Activated T-cell treated with anti-CD3 and anti-CD28 coated beads for 24 hours (primary cell): ENCODE data around the gene TRPM3.

Source experiments
- DNase-seq: peaks from one replicate; pipeline ENCODE4 v3.0.0-alpha.2; 2020; ENCODE audit warnings: low read depth

TRPM3 gene

DNA sequence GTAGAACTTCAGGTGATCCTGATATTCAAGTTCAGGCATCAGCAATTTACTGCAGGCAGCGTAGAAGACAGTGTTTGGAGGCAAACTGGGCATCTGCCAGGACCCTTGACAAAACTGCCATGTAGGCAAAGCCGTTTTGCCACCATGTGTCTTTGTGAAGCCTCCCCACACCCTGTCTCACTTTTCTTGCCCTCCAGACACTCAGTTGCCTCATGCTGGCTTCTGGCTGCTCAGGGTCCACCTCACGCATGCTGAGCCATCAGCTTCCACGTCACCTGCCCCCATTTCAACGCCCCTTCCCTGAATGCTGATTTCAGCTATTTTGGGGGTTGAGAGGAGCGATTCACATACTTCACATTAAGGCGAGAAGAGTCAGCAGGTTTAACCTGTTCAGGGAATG lies 541.7 kb downstream of the TRPM3 start:
- DNase-seq, result no peak

- no peak for DNase-seq
Observed at GRCh38 chr9:70578720-70579119, 542.7 kb downstream of the TRPM3 start.

GRCh38 chr9:70577671-70578070 lies 543.8 kb downstream of the TRPM3 start:
- DNase-seq, result no peak

DNA sequence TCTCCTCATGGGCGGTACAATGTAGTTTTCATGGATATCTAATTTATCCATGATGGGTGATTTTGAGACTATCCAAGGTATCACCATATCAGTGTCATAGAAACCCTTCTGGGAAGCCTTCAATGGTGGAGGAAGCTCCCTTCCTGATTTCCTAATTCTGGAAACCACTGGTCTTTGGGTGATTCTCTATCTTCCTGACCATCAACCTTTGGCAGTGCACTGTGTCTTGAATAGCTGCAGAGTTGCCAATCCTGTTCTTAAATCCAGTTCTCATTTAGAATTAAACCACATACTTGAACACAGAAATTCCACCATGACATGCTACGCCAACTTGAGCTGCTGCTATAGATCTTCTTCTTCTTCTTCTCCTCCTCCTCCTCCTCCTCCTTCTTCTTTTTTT lies 545.3 kb downstream of the TRPM3 start:
- DNase-seq, result no peak

DNA sequence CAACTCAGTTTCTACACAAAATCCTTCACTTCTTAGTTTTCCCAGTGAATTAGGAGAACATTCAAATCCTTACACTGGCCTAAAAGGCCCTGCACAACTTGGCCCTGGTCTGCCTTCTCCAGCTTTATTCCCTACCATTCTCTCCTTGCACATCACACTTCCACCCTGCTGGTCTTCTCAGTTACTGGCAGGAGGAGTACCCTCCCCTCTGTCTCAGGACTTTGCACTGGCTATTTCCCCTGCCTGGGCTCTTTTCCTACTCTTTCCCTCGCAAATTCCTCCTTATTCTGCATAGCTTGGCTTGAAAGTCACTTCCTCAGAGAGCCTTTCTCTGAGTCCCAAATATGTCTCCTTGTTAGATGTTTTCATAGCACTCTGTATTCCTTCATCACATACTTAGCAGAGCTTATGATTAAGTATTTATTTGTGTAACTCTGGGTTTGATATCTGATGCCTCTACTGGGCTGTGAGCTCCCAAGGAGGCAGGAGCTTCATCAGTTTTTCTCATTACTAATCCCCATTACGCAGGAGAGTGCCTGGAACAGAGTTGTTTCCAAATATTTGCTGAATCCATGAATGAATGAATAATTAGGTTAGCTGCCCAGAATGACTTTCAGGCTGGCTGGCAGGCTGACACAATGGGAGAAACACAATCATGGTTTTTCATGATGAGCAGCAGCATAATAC lies 547.1 kb downstream of the TRPM3 start:
- DNase-seq, result no peak

GRCh38 chr9:70573308-70573707 lies 548.1 kb downstream of the TRPM3 start:
- DNase-seq, result no peak

DNA sequence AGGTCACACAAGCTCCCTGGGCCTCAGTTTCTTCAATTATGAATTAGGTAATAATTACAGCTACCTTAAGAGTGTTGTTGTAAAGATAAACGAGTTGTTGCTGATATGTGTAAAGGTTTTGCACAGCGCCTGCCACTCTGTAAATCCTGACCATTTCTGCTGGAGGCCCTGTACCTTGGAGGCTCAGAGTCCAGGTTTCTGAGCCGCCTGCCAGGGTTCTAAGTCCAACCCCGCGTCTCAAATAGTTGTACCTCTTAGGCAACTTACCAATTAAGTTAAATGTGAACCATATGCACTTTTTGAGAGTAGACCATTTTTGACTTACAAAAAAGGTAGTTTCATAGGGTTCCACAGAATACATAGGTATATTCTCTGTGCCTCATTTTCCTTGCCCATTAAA lies 550.2 kb downstream of the TRPM3 start:
- DNase-seq, result no peak

GRCh38 chr9:70569791-70570190 lies 551.6 kb downstream of the TRPM3 start:
- no peak for DNase-seq

DNA sequence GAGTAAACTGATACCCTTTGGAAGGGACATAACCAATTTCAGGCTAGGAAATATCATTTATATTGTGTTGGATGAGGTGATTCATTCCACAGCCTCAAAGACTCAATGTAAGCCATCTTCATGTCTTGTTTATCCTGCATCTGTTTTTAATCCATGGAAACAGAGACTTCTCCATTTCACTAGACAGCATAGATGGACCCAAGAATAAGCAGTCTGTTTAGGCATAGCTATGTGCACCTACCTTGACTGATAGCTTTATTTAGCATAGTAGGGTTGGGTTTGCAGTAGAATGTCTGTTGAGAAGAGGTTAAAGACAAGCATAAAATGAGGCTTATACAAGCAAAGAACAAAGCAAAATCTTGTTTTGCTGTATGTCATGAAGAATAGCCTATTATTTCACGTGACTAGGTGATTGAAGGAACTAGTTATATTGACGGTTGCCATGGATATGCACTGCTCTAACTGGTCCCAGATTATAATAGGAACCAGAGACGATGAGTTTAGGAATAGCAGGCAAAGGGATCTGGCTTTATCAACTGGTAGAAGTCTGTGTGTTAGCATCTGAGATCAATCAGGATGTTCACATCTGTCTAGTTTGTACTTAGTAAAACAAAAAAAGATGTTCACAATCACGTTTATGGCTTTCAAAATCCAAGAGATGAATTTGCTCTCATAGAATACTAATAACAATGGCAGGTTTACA lies 552.2 kb downstream of the TRPM3 start:
- no peak for DNase-seq

- no peak for DNase-seq
Observed at GRCh38 chr9:70567511-70567910, 553.9 kb downstream of the TRPM3 start.

DNA sequence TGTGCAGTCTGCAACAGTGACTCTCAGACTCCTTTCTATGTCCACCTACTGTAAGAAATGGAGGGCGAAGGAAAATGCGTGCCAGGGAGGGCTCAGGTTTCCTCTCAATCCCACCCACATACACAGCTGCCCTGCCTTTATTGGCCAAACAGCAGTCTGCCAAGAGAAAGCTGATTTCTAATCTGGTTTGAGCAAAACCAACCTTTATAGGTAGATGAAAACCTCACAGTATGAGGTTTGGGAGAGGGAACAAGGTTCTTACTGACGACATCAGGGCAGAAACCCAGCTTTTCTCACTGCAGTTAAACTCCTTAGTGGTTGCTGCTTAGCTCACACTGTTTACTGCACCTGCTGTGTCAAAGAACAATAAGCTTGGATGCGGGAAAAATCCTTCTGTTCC lies 554.7 kb downstream of the TRPM3 start:
- no peak for DNase-seq

DNA sequence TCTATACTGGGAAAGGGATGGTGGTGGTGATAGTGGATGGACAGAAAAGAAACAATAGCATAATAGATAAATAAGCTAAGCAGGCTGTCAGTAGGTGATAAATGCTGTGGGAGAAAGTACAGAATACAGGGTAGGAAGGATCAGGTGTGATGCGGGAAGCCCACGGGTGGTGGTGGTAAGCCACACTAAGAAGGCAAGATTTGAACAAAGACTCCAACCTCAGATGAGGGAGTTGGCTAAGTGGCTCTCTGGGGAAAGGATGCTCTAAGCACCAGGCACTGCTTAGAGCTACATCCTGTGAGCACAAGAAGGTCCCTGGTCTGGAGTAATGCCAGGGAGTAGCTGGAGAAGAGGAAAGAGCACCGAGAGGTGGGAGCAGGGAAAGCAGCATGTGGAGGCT lies 555.4 kb downstream of the TRPM3 start:
- no peak for DNase-seq

- no peak for DNase-seq
Observed at GRCh38 chr9:70564468-70565335, 556.7 kb downstream of the TRPM3 start.

DNA sequence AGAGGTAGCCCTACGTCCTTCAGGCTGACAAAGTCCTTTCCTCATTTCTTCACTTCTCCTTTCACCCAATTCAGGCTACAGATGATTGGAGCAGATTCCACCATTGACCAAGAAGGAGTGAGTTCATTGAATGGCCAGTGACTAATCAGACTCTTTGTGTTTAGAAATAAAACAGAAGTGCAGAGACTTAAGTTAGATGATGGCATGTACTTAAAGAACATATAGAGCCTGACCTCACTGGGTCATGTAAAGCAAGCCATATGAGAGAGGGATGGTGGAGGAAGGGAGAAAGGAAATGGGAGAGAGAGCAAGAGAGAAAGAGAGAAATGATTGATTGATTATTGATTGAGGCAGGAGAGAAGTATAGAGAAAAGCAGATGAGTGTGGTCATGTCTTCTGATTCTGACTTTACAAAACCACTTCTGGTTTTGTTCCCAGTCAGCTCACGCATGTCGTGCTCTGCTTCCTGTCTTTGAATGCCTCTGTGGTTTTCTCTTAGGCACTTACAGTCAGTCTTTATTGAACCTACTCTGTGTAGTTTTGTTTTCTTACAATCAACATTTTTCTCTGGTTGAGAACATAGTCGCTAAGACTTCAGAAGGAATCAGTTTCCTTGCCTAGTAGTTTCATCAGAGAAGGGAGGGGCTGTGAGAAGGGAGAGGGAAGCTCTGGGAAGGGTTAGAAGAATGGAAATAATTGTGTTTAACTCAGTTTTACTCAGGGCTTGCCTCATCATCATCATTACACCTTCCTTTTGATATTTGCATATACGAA lies 557.8 kb downstream of the TRPM3 start:
- DNase-seq, result peak; percentile 28

DNA sequence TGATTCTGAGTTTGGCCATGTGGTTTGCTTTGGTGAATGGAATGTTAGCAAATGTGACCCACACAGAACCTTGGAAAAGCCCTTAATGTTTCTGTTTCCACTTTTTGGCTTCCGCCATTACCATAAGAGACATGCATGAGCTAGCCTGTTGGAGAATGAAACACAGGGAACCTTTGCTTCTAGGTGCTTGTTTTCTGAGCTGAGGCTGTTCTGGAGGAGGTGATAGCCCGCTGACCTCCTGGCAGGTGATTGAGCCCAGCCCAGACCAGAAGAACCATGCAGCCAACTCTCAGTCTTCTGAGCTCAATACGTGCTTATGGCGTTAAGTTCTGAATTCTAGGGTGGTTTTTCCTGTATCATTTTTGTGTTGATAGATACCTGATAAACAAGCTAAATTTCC lies 558.4 kb downstream of the TRPM3 start:
- no peak for DNase-seq

GRCh38 chr9:70561786-70562395 lies 559.5 kb downstream of the TRPM3 start:
- no peak for DNase-seq

- DNase-seq, result no peak
Observed at GRCh38 chr9:70561111-70561510, 560.3 kb downstream of the TRPM3 start.

GRCh38 chr9:70559102-70559501 lies 562.3 kb downstream of the TRPM3 start:
- DNase-seq, result no peak

DNA sequence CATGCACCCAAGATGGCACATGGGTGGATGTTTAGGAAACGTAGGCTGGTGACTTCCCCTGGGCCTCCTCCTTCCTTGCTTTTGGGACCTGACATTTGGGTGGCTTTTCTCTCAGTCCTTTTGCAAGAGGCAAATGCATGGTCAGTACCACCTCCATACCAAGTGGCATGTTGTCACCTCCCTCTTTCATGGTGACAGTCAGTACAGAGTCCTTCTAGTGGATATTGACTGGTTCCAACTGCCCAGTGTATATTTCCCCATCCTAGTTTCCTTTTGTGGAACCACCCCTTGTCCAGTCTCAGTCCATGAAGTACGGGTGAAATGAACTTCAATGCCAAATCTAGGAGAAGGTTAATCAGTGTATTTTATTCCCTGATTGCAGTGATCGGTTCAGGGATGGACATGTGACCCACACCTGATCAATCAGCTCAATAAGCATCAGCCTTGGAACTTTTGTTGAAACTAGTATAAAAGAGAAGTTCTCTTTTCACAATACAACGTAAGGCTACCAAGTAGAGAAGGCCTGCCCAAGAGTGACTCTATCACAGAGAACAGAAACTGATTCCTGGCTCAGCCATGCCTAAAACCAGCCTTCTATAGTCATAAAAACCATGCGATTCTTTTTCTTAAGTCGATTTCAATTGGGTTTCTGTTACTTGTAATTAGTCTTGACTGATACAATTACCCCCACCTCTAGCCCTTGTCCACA lies 563.6 kb downstream of the TRPM3 start:
- no peak for DNase-seq

DNA sequence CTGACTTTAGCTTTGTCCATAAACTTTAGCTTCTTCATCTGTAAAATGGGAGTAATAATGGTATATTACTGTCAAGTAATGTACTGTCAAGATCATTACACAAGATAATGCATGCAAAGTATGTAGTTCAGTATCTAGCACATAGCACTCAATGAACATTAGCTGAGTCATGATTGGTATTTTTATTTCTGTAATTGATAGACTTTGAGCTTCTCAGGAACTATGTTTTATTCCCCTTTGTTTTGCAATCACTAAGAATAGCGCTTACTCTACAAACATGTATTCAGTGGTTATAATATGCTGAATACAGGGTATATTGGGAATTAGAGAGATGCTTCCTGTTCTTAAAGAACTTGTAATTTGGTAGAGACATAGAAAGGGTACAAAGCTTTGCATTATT lies 564.6 kb downstream of the TRPM3 start:
- DNase-seq, result no peak

- DNase-seq, result no peak
Observed at GRCh38 chr9:70554881-70555280, 566.5 kb downstream of the TRPM3 start.
